Stimulated activated effector memory CD8-positive, alpha-beta T cell treated with anti-CD3 and anti-CD28 coated beads, Interleukin-12 subunit alpha, Interleukin-12 subunit beta, amount 100 ng/mL, for 72 hours (primary cell): Measurements from ENCODE around the gene XRN2.

ENCODE experiments used
- ATAC-seq: fragments of 150-1000 bp; cut with Tn5 transposase; 2 replicates; pipeline ENCODE4 v1.10.0; 2021
- DNase-seq, 2 donors: peaks; one replicate each; pipeline ENCODE4 v3.0.0; 2021 to 2022; ENCODE audit warnings: low spot score in 2 of 2
- H3K27ac Mint-ChIP-seq: one replicate; pipeline ENCODE4 v1.8.0; 2022; ENCODE audit warnings: mild to moderate bottlenecking, mixed read lengths
- H3K36me3 Mint-ChIP-seq: one replicate; pipeline ENCODE4 v1.8.0; 2022; ENCODE audit warnings: mild to moderate bottlenecking, mixed read lengths
- H3K4me1 Mint-ChIP-seq: one replicate; pipeline ENCODE4 v1.8.0; 2022; ENCODE audit warnings: mixed read lengths
- H3K4me3 Mint-ChIP-seq: one replicate; pipeline ENCODE4 v1.8.0; 2022; ENCODE audit warnings: mild to moderate bottlenecking, mixed read lengths
- H3K9me3 Mint-ChIP-seq: one replicate; pipeline ENCODE4 v1.8.0; 2022; ENCODE audit warnings: mixed read lengths

Gene XRN2

GRCh38 chr20:21286775-21287174, 16.4 kb upstream of the XRN2 start:
- H3K36me3 Mint-ChIP-seq, result no peaks in the 10 kb centered on the region
- DNase-seq, result peak in 1 of 2 donors; percentile 10
- no peaks in the 10 kb centered on the region for H3K4me1 Mint-ChIP-seq
- no peak overlapping the region for H3K4me3 Mint-ChIP-seq
- no peak for ATAC-seq
- no peaks in the 10 kb centered on the region for H3K9me3 Mint-ChIP-seq
- no peak overlapping the region for H3K27ac Mint-ChIP-seq

GRCh38 chr20:21288587-21289370, 14.4 kb upstream of the XRN2 start:
- H3K4me3 Mint-ChIP-seq, result no peak overlapping the region
- no peaks in the 10 kb centered on the region for H3K4me1 Mint-ChIP-seq
- peak in 1 of 2 donors; percentile 35 for DNase-seq
- ATAC-seq, result no peak
- H3K9me3 Mint-ChIP-seq, result no peaks in the 10 kb centered on the region
- H3K27ac Mint-ChIP-seq, result no peak overlapping the region
- H3K36me3 Mint-ChIP-seq, result no peaks in the 10 kb centered on the region

GRCh38 chr20:21289651-21290050, 13.5 kb upstream of the XRN2 start:
- H3K27ac Mint-ChIP-seq, result no peak overlapping the region
- H3K36me3 Mint-ChIP-seq, result no peaks in the 10 kb centered on the region
- DNase-seq (no peak), ATAC-seq (no peak)
- H3K9me3 Mint-ChIP-seq, result no peaks in the 10 kb centered on the region
- no peak overlapping the region for H3K4me3 Mint-ChIP-seq
- no peaks in the 10 kb centered on the region for H3K4me1 Mint-ChIP-seq

GRCh38 chr20:21291026-21291425, 12.1 kb upstream of the XRN2 start:
- H3K4me1 Mint-ChIP-seq, result no peaks in the 10 kb centered on the region
- H3K27ac Mint-ChIP-seq, result no peak overlapping the region
- no peaks in the 10 kb centered on the region for H3K9me3 Mint-ChIP-seq
- no peak overlapping the region for H3K4me3 Mint-ChIP-seq
- peak in 1 of 2 donors; percentile 20 for DNase-seq
- no peaks in the 10 kb centered on the region for H3K36me3 Mint-ChIP-seq
- no peak for ATAC-seq

- Mint-ChIP-seq H3K36me3 (no peaks in the 10 kb centered on the region), H3K4me3 (no peak overlapping the region), H3K27ac (no peak overlapping the region), H3K9me3 (no peaks in the 10 kb centered on the region), H3K4me1 (no peaks in the 10 kb centered on the region)
- DNase-seq, result no peak
- ATAC-seq, result no peak
Measured at GRCh38 chr20:21294755-21295154, 8.4 kb upstream of the XRN2 start.

- peak overlapping the region; percentile 88 for H3K4me3 Mint-ChIP-seq
- H3K4me1 Mint-ChIP-seq, result peaks cover 25% of the 10 kb centered on the region
- peaks cover 28% of the 10 kb centered on the region for H3K36me3 Mint-ChIP-seq
- no peaks in the 10 kb centered on the region for H3K9me3 Mint-ChIP-seq
- peak overlapping the region; percentile 98 for H3K27ac Mint-ChIP-seq
- DNase-seq (no peak), ATAC-seq (no peak)
Measured at GRCh38 chr20:21301940-21302663, 1.0 kb upstream of the XRN2 start.

GRCh38 chr20:21302664-21303060, 469 bp upstream of the XRN2 start:
- DNase-seq (no peak), ATAC-seq (no peak)
- H3K9me3 Mint-ChIP-seq, result no peaks in the 10 kb centered on the region
- H3K27ac Mint-ChIP-seq, result peak overlapping the region; percentile 98
- peak overlapping the region; percentile 88 for H3K4me3 Mint-ChIP-seq
- peaks cover 25% of the 10 kb centered on the region for H3K4me1 Mint-ChIP-seq
- peaks cover 28% of the 10 kb centered on the region for H3K36me3 Mint-ChIP-seq

GRCh38 chr20:21303872-21304586, 898 bp downstream of the XRN2 start:
- ATAC-seq (peak; percentile 45), DNase-seq (no peak)
- peak overlapping the region; percentile 88 for H3K4me3 Mint-ChIP-seq
- H3K27ac Mint-ChIP-seq, result peak overlapping the region; percentile 98
- peaks cover 40% of the 10 kb centered on the region for H3K36me3 Mint-ChIP-seq
- H3K4me1 Mint-ChIP-seq, result peaks cover 35% of the 10 kb centered on the region
- H3K9me3 Mint-ChIP-seq, result no peaks in the 10 kb centered on the region

GRCh38 chr20:21308340-21308739, 5.2 kb downstream of the XRN2 start:
- H3K4me1 Mint-ChIP-seq, result peaks cover 69% of the 10 kb centered on the region
- DNase-seq, result no peak
- H3K27ac Mint-ChIP-seq, result no peak overlapping the region
- no peak overlapping the region for H3K4me3 Mint-ChIP-seq
- no peak for ATAC-seq
- no peaks in the 10 kb centered on the region for H3K9me3 Mint-ChIP-seq
- peaks cover 66% of the 10 kb centered on the region for H3K36me3 Mint-ChIP-seq

GRCh38 chr20:21309678-21310467, 6.7 kb downstream of the XRN2 start:
- H3K27ac Mint-ChIP-seq, result no peak overlapping the region
- H3K4me3 Mint-ChIP-seq, result no peak overlapping the region
- DNase-seq (no peak), ATAC-seq (no peak)
- no peaks in the 10 kb centered on the region for H3K9me3 Mint-ChIP-seq
- H3K36me3 Mint-ChIP-seq, result peaks cover 52% of the 10 kb centered on the region
- peaks cover 70% of the 10 kb centered on the region for H3K4me1 Mint-ChIP-seq

GRCh38 chr20:21312813-21313474, 9.8 kb downstream of the XRN2 start:
- ATAC-seq, result no peak
- Mint-ChIP-seq H3K4me1 (peaks cover 88% of the 10 kb centered on the region), H3K27ac (peak overlapping the region; percentile 43), H3K36me3 (peaks cover 50% of the 10 kb centered on the region), H3K4me3 (peak overlapping the region; percentile 16), H3K9me3 (no peaks in the 10 kb centered on the region)
- DNase-seq, result no peak

GRCh38 chr20:21315138-21315537, 12.0 kb downstream of the XRN2 start:
- ATAC-seq (peak; percentile 99), DNase-seq (no peak)
- Mint-ChIP-seq H3K36me3 (peaks cover 38% of the 10 kb centered on the region), H3K4me1 (peaks cover 80% of the 10 kb centered on the region), H3K9me3 (no peaks in the 10 kb centered on the region), H3K4me3 (no peak overlapping the region), H3K27ac (no peak overlapping the region)

- Mint-ChIP-seq H3K9me3 (no peaks in the 10 kb centered on the region), H3K27ac (no peak overlapping the region), H3K4me3 (peak overlapping the region; percentile 8), H3K4me1 (peaks cover 78% of the 10 kb centered on the region), H3K36me3 (peaks cover 21% of the 10 kb centered on the region)
- ATAC-seq, result no peak
- no peak for DNase-seq
Measured at GRCh38 chr20:21322083-21322710, 19.1 kb downstream of the XRN2 start.

GRCh38 chr20:21322921-21323331, 19.8 kb downstream of the XRN2 start:
- H3K4me3 Mint-ChIP-seq, result peak overlapping the region; percentile 8

More at GRCh38 chr20:21322921-21323331, 19.8 kb downstream of the XRN2 start:
- DNase-seq, result no peak
- peak; percentile 86 for ATAC-seq
- peak overlapping the region; percentile 8 for H3K27ac Mint-ChIP-seq
- no peaks in the 10 kb centered on the region for H3K9me3 Mint-ChIP-seq
- H3K4me1 Mint-ChIP-seq, result peaks cover 71% of the 10 kb centered on the region
- peaks cover 20% of the 10 kb centered on the region for H3K36me3 Mint-ChIP-seq
